Parathyroid adenoma (tissue), 2 donors: ENCODE results near the gene PTMA.

Experiments used
- H2AFZ ChIP-seq: fragments of 300-600 bp; sonication (generic); one replicate; pipeline ENCODE4 v1.7.0; 2017; ENCODE audit warnings: antibody characterized with exemption, mild to moderate bottlenecking
- H3K27ac ChIP-seq: fragments of 300-600 bp; sonication (generic); one replicate; pipeline ENCODE4 v1.7.0; 2017
- H3K27me3 ChIP-seq: fragments of 300-600 bp; sonication (generic); one replicate; pipeline ENCODE4 v1.7.0; 2017; ENCODE audit warnings: low read length; ENCODE audit not compliant: control insufficient read depth, insufficient read depth
- H3K36me3 ChIP-seq: fragments of 300-600 bp; sonication (generic); one replicate; pipeline ENCODE4 v1.7.0; 2017; ENCODE audit warnings: low read length; ENCODE audit not compliant: control insufficient read depth, insufficient read depth
- H3K4me1 ChIP-seq: fragments of 300-600 bp; sonication (generic); one replicate; pipeline ENCODE4 v1.7.0; 2017; ENCODE audit warnings: control low read depth
- H3K4me2 ChIP-seq: fragments of 300-600 bp; sonication (generic); one replicate; pipeline ENCODE4 v1.7.0; 2017; ENCODE audit warnings: low read length
- H3K4me3 ChIP-seq: fragments of 300-600 bp; sonication (generic); one replicate; pipeline ENCODE4 v1.7.0; 2017; ENCODE audit warnings: low read depth, low read length
- H3K79me2 ChIP-seq: fragments of 300-600 bp; sonication (generic); one replicate; pipeline ENCODE4 v1.7.0; 2017; ENCODE audit warnings: control low read depth
- H3K9ac ChIP-seq: fragments of 300-600 bp; sonication (generic); one replicate; pipeline ENCODE4 v1.7.0; 2017; ENCODE audit warnings: mild to moderate bottlenecking
- H3K9me3 ChIP-seq: fragments of 300-600 bp; sonication (generic); one replicate; pipeline ENCODE4 v1.7.0; 2017; ENCODE audit warnings: low read length; ENCODE audit not compliant: control insufficient read depth
- TF ChIP-seq, protein P1 (sequence below): fragments of 300-600 bp; sonication (generic); IDR thresholded peaks from one replicate; pipeline ENCODE4 v1.7.0; 2017; ENCODE audit warnings: antibody characterized with exemption, mild to moderate bottlenecking
- donor health status: primary hyperparathyroidism.

The PTMA gene

DNA sequence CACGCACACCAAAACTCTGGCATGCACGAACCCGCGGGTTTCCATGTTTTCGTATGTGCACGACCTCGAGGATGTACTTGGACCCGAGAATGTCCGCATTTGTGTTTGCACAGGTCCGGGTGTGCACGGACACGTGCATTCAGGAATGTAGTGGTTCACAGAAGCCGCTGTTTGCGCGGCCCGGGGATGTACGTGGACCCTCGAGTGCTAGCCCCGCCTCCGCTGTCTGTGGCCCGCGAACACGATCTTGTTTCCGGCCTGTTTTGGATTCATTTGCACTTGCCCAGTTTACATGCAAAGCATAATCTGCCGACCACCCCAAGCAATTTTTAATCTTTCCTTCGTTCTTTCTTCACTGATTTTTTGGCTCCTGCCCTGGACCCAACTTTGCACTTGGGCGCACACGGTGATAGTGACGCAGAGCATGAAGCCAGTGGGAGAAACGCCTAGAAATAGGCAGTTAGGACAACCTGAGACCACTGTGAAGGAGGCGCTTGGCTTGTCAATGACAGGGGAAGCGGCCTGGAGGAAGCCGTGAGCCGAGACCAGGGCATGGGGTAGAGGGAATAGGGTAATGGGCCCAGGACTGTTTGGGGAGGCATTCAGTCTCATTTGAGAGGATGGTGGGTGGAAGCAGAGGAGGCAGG lies 45.4 kb upstream of the PTMA start:
- no peak overlapping the region for H3K9ac ChIP-seq
- peak overlapping the region; percentile 41 for H3K4me3 ChIP-seq
- H3K4me2 ChIP-seq: peak overlapping the region; percentile 67
- no peaks in the 10 kb centered on the region for H3K79me2 ChIP-seq
- no peaks in the 10 kb centered on the region for H3K27me3 ChIP-seq
- H3K36me3 ChIP-seq: no peaks in the 10 kb centered on the region
- peak overlapping the region; percentile 94 for H2AFZ ChIP-seq
- H3K27ac ChIP-seq: peak overlapping the region; percentile 78
- H3K4me1 ChIP-seq: peaks cover 12% of the 10 kb centered on the region
- H3K9me3 ChIP-seq: no peaks in the 10 kb centered on the region
- TF ChIP-seq, protein P1, sequence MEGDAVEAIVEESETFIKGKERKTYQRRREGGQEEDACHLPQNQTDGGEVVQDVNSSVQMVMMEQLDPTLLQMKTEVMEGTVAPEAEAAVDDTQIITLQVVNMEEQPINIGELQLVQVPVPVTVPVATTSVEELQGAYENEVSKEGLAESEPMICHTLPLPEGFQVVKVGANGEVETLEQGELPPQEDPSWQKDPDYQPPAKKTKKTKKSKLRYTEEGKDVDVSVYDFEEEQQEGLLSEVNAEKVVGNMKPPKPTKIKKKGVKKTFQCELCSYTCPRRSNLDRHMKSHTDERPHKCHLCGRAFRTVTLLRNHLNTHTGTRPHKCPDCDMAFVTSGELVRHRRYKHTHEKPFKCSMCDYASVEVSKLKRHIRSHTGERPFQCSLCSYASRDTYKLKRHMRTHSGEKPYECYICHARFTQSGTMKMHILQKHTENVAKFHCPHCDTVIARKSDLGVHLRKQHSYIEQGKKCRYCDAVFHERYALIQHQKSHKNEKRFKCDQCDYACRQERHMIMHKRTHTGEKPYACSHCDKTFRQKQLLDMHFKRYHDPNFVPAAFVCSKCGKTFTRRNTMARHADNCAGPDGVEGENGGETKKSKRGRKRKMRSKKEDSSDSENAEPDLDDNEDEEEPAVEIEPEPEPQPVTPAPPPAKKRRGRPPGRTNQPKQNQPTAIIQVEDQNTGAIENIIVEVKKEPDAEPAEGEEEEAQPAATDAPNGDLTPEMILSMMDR: no peak

DNA sequence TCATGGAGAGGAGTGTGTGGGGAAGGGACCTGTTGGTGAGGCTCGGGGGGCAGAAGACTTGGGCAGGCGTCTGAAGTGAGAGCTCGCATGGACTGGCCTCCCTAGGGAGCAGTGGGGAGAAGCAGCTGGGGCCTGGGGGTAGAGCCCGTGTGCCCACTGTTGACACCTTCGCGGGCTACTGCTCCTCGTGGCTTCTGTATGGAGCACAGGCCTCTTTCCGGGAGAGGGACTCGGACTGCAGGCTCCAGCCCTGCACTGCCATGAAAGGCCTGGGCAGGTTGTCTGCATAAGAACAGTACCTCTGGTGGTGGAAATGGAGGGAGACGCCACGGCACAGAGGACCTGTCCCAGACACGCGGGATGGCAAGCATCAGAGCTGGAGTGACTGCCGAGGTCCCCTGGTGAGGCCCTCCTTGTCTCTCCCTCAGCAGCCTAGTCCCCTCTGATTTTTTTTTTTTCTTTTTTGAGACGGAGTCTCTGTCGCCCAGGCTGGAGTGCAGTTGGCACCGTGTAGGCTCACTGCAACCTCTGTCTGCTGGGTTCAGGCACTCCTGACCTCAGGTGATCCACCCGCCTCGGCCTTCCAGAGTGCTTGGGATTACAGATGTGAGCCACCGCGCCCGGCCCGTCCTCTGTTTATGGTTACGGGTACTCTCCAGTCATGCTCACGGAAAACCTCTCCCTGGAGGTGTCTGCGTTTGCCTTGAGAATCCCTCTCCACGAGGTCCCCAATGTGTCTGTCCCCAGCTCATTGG lies 44.7 kb upstream of the PTMA start:
- H3K4me2 ChIP-seq: no peak overlapping the region
- H3K27ac ChIP-seq: no peak overlapping the region
- peaks cover 12% of the 10 kb centered on the region for H3K4me1 ChIP-seq

DNA sequence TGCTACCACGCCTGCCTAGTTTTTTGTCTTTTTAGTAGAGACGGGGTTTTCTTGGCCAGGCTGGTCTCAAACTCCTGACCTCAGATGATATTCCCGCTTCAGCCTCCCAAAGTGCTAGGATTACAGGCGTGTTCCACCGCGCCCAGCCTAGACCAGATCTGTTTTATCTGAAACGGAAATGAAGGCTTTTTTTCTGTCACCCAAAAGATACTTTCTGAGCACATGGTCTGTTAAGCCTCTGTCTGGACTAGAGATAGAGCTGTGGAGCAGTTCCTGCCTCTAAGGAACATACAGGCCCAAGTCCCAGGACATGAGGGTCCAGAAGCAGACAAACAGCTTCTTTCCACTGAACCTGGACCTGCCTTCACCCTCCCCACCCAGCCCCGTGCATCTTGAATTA lies 43.6 kb upstream of the PTMA start:
- Histone ChIP-seq H3K36me3 (no peaks in the 10 kb centered on the region), H3K79me2 (no peaks in the 10 kb centered on the region), H2AFZ (no peak overlapping the region), H3K9ac (no peak overlapping the region), H3K9me3 (no peaks in the 10 kb centered on the region), H3K4me1 (peaks cover 12% of the 10 kb centered on the region), H3K4me3 (no peak overlapping the region), H3K27ac (no peak overlapping the region), H3K27me3 (no peaks in the 10 kb centered on the region), H3K4me2 (no peak overlapping the region)
- TF ChIP-seq, protein P1: no peak

More for the DNA sequence above, 44.7 kb upstream of the PTMA start:
- H3K36me3 ChIP-seq: no peaks in the 10 kb centered on the region
- TF ChIP-seq, protein P1: no peak
- H3K27me3 ChIP-seq: no peaks in the 10 kb centered on the region
- no peaks in the 10 kb centered on the region for H3K79me2 ChIP-seq
- no peaks in the 10 kb centered on the region for H3K9me3 ChIP-seq
- H3K4me3 ChIP-seq: no peak overlapping the region
- H2AFZ ChIP-seq: no peak overlapping the region
- no peak overlapping the region for H3K9ac ChIP-seq

DNA sequence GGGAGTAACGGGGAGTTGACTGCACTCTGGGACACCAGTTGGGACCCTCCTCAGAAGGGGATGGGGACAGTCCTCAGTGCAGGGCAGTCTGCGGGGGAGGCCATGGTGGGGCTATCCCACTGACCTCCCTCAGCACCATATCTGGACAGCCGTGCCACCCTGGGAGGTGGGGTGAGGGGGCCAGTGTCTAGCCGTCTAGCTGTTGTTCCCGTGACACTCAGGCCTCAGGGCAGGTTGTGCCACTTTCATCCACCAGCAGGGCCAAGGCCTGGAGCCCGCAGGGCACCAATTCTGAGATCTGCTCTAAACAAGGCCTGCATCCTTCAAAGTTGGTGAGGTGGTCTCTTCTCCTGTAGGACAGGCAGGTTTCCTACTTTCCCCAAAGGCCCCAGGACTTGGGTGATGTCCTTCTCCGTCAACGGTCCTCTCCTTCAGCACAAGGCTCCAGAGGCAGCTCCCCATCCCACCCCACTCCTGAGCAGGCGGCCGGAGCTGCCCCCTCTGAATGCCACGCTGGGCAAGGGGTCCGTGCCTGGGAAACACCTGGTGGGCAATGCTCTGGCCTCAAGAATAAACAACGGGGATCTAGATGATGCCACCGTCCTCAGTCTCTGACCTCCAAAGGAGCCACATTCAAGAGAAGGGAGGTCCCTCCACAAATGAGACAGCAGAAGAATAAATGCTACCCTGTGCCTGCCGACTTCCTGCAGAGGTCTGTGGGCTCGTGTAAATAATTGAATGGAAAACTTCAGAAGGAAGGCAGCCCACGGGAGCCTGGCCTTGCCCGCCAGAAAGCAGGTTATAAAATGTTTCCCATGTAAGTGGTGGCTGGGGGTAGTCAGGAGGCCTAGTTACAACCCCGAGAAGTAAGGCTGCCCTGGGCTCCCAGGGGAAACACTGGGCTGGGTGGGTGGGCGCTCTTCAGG lies 42.8 kb upstream of the PTMA start:
- no peaks in the 10 kb centered on the region for H3K79me2 ChIP-seq
- peak overlapping the region; percentile 98 for H3K4me2 ChIP-seq
- TF ChIP-seq, protein P1: no peak
- no peaks in the 10 kb centered on the region for H3K36me3 ChIP-seq
- peak overlapping the region; percentile 84 for H3K4me3 ChIP-seq
- no peaks in the 10 kb centered on the region for H3K27me3 ChIP-seq
- peak overlapping the region; percentile 100 for H3K27ac ChIP-seq
- peaks cover 12% of the 10 kb centered on the region for H3K4me1 ChIP-seq
- peak overlapping the region; percentile 1 for H2AFZ ChIP-seq
- H3K9ac ChIP-seq: no peak overlapping the region
- H3K9me3 ChIP-seq: no peaks in the 10 kb centered on the region
